HL-60 (cell line): ENCODE results near the gene CYB5R4.

Experiments used
- POLR2AphosphoS5 ChIP-seq: IDR thresholded peaks from 2 replicates; pipeline ENCODE4 v1.6.1; 2012; ENCODE audit warnings: low read depth
- SPI1 ChIP-seq: IDR thresholded peaks from 2 replicates; pipeline ENCODE4 v1.6.1; 2012; ENCODE audit warnings: low read depth, mild to moderate bottlenecking, borderline replicate concordance
- TF ChIP-seq, protein P1 (sequence below): IDR thresholded peaks from one replicate; pipeline ENCODE4 v1.5.1; 2011; ENCODE audit warnings: low read length, control low read depth, inconsistent platforms; ENCODE audit not compliant: insufficient read depth
- TF ChIP-seq, protein P2 (sequence below): IDR thresholded peaks from 2 replicates; pipeline ENCODE4 v1.6.1; 2012; ENCODE audit warnings: low read depth; ENCODE audit not compliant: insufficient replicate concordance

DNA sequence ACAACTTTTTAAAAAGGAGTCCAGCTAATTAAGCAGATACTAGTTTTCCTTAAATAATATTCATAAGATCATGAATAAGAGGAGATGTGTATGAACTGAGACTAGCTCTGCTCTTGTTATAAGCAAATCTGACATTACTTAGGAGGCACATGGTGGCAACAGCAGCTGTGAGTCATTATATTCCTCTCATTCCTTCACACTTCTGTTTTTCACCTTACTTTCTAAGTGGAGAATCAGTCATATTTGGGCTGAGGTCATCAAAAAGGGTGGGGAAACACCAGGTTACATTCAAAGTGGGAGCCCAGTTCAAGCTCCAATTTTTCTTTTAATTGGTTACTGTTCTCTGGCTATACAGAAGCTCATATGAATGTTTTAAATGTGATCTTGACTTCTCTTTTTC lies 12.3 kb upstream of the CYB5R4 start:
- TF ChIP-seq, protein P1, sequence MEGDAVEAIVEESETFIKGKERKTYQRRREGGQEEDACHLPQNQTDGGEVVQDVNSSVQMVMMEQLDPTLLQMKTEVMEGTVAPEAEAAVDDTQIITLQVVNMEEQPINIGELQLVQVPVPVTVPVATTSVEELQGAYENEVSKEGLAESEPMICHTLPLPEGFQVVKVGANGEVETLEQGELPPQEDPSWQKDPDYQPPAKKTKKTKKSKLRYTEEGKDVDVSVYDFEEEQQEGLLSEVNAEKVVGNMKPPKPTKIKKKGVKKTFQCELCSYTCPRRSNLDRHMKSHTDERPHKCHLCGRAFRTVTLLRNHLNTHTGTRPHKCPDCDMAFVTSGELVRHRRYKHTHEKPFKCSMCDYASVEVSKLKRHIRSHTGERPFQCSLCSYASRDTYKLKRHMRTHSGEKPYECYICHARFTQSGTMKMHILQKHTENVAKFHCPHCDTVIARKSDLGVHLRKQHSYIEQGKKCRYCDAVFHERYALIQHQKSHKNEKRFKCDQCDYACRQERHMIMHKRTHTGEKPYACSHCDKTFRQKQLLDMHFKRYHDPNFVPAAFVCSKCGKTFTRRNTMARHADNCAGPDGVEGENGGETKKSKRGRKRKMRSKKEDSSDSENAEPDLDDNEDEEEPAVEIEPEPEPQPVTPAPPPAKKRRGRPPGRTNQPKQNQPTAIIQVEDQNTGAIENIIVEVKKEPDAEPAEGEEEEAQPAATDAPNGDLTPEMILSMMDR, result no peak
- TF ChIP-seq POLR2AphosphoS5, result no peak
- TF ChIP-seq, protein P2, sequence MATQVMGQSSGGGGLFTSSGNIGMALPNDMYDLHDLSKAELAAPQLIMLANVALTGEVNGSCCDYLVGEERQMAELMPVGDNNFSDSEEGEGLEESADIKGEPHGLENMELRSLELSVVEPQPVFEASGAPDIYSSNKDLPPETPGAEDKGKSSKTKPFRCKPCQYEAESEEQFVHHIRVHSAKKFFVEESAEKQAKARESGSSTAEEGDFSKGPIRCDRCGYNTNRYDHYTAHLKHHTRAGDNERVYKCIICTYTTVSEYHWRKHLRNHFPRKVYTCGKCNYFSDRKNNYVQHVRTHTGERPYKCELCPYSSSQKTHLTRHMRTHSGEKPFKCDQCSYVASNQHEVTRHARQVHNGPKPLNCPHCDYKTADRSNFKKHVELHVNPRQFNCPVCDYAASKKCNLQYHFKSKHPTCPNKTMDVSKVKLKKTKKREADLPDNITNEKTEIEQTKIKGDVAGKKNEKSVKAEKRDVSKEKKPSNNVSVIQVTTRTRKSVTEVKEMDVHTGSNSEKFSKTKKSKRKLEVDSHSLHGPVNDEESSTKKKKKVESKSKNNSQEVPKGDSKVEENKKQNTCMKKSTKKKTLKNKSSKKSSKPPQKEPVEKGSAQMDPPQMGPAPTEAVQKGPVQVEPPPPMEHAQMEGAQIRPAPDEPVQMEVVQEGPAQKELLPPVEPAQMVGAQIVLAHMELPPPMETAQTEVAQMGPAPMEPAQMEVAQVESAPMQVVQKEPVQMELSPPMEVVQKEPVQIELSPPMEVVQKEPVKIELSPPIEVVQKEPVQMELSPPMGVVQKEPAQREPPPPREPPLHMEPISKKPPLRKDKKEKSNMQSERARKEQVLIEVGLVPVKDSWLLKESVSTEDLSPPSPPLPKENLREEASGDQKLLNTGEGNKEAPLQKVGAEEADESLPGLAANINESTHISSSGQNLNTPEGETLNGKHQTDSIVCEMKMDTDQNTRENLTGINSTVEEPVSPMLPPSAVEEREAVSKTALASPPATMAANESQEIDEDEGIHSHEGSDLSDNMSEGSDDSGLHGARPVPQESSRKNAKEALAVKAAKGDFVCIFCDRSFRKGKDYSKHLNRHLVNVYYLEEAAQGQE, result no peak
- TF ChIP-seq SPI1, result no peak
